ENCODE results near the gene RFX1. TPM values are rescaled to one million over a fixed set of nuclear protein-coding genes. Genes with fewer than 3 reads are reported as not detected.
"Not testable (repeated sequence)": the region's sequence is repeated elsewhere in the genome, so short reads cannot be mapped to it uniquely, and the experiment has no call there.

The RFX1 gene
- polyA plus RNA-seq, 1 donor (not counting 4 experiments of a cell fraction or from before 2014, with no cell fraction given) = 0.45 TPM

DNA sequence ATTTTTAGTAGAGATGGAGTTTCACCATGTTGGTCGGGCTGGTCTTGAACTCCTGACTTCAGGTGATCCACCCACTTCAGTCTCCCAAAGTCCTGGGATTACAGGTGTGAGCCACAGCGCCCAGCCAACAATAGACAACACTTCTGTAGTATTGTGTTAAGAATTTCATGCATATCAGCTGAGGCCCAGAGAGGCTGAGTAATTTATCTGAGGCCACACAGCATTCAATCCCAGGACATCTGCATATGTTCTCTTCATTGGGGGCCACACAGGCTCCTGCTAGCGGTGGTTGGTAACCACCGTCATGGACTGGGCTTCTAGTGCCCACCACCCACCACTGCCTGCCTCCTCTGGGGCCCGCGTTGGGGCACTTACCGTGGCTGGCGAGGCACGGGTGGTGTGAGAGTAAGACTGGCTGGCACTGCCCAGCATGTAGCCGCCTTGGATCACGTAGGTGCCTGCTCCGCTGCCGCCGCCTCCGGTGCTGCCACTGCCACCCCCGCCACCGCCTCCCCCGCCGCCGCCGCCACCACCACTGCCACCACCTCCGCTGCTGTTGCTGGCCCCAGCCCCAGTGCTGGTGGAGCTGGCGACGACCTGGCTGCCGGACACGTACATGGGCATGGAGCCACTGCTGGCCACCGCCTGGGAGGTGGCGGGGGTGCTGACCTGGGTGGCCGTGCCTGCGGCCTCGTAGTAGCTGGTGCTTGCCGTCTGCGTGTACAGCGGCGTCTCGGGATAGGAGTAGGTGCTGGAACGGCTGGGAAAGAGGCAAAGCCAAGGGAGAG lies 33.6 kb downstream of the RFX1 start:
- dilution Hi-C loops (cut with MboI; ENCODE audit: extremely low pct_ligation_motif_present, low sequenced_read_pairs) = no loop called here
- H3K4me3 ChIP-seq (ENCODE audit: control insufficient read depth in 2 of 3, extremely low read depth in 1 of 3, insufficient read depth in 2 of 3, low read depth in 1 of 3, low read length in 3 of 3) = no peak overlapping the region
- H3K79me2 ChIP-seq (ENCODE audit: control insufficient read depth, insufficient read depth, low read length) = no peaks in the 10 kb centered on the region
- no peaks in the 10 kb centered on the region for H3K27me3 ChIP-seq (ENCODE audit: control insufficient read depth, extremely low read depth, insufficient read depth, low read length)
- H3K9me3 ChIP-seq (ENCODE audit: control insufficient read depth, low read depth, low read length) = no peaks in the 10 kb centered on the region
- no peak overlapping the region for H2AFZ ChIP-seq (ENCODE audit: control insufficient read depth, low read length)
- FAIRE-seq (no peak), DNase-seq (ENCODE audit: low read depth, low spot score) (no peak)
- no peaks in the 10 kb centered on the region for H3K9me1 ChIP-seq (ENCODE audit: control insufficient read depth, extremely low read depth, insufficient read depth, low read length)
- H3K4me1 ChIP-seq (ENCODE audit: control insufficient read depth, extremely low read depth, insufficient read depth, low read length) = peaks cover 3% of the 10 kb centered on the region
- H4K20me1 ChIP-seq (ENCODE audit: control insufficient read depth, extremely low read depth, insufficient read depth, low read length) = no peaks in the 10 kb centered on the region
- no peak overlapping the region for H3K4me2 ChIP-seq (ENCODE audit: control insufficient read depth, extremely low read depth, insufficient read depth, low read depth, low read length)
- TF ChIP-seq, protein P1, sequence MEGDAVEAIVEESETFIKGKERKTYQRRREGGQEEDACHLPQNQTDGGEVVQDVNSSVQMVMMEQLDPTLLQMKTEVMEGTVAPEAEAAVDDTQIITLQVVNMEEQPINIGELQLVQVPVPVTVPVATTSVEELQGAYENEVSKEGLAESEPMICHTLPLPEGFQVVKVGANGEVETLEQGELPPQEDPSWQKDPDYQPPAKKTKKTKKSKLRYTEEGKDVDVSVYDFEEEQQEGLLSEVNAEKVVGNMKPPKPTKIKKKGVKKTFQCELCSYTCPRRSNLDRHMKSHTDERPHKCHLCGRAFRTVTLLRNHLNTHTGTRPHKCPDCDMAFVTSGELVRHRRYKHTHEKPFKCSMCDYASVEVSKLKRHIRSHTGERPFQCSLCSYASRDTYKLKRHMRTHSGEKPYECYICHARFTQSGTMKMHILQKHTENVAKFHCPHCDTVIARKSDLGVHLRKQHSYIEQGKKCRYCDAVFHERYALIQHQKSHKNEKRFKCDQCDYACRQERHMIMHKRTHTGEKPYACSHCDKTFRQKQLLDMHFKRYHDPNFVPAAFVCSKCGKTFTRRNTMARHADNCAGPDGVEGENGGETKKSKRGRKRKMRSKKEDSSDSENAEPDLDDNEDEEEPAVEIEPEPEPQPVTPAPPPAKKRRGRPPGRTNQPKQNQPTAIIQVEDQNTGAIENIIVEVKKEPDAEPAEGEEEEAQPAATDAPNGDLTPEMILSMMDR (optimal IDR thresholded peaks at IDR 0.05 in 1 of 3, IDR thresholded peaks at IDR 0.05 in 1 of 3, conservative IDR thresholded peaks at IDR 0.05 in 1 of 3; ENCODE audit: extremely low read depth in 1 of 3, insufficient read depth in 2 of 3, low read length in 3 of 3) = no peak
- TF ChIP-seq EZH2 (IDR thresholded peaks at IDR 0.05; ENCODE audit: low read length) = no peak
- peaks cover 8 to 9% of the 10 kb centered on the region in 2 experiments for H3K36me3 ChIP-seq (ENCODE audit: control insufficient read depth in 2 of 2, extremely low read depth in 1 of 2, insufficient read depth in 2 of 2, low read length in 2 of 2)
- H3K9ac ChIP-seq (ENCODE audit: control insufficient read depth, extremely low read depth, insufficient read depth, low read length) = no peak overlapping the region
- no peak overlapping the region for H3K27ac ChIP-seq (ENCODE audit: control insufficient read depth, insufficient read depth, low read length)

DNA sequence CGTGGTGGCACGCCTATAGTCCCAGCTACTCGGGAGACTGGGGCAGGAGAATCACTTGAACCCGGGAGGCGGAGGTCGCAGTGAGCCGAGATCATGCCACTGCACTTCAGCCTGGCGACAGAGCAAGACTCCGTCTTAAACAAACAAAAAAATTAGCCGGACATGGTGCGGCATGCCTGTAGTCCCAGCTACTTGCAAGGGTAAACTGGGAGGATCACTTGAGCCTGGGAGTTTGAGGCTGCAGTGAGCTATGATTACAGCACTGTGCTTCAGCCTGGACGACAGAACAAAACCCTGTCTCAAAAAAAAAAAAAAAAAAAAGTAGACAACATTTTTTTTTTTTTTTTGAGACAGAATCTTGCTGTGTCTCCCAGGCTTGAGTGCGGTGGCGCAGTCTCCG lies 34.3 kb downstream of the RFX1 start:
- H3K9me3 ChIP-seq (ENCODE audit: control insufficient read depth, low read depth, low read length) = not testable (repeated sequence)
- peaks cover 8 to 12% of the 10 kb centered on the region in 2 experiments for H3K36me3 ChIP-seq (ENCODE audit: control insufficient read depth in 2 of 2, extremely low read depth in 1 of 2, insufficient read depth in 2 of 2, low read length in 2 of 2)

More for the DNA sequence above, 34.3 kb downstream of the RFX1 start:
- H3K79me2 ChIP-seq (ENCODE audit: control insufficient read depth, insufficient read depth, low read length); dilution Hi-C loops (cut with MboI; ENCODE audit: extremely low pct_ligation_motif_present, low sequenced_read_pairs); H3K27me3 ChIP-seq (ENCODE audit: control insufficient read depth, extremely low read depth, insufficient read depth, low read length); H3K4me1 ChIP-seq (ENCODE audit: control insufficient read depth, extremely low read depth, insufficient read depth, low read length); H3K9ac ChIP-seq (ENCODE audit: control insufficient read depth, extremely low read depth, insufficient read depth, low read length); H4K20me1 ChIP-seq (ENCODE audit: control insufficient read depth, extremely low read depth, insufficient read depth, low read length); H3K27ac ChIP-seq (ENCODE audit: control insufficient read depth, insufficient read depth, low read length); H3K4me2 ChIP-seq (ENCODE audit: control insufficient read depth, extremely low read depth, insufficient read depth, low read depth, low read length); H3K4me3 ChIP-seq (ENCODE audit: control insufficient read depth in 2 of 3, extremely low read depth in 1 of 3, insufficient read depth in 2 of 3, low read depth in 1 of 3, low read length in 3 of 3); H3K9me1 ChIP-seq (ENCODE audit: control insufficient read depth, extremely low read depth, insufficient read depth, low read length); H2AFZ ChIP-seq (ENCODE audit: control insufficient read depth, low read length); FAIRE-seq; DNase-seq (ENCODE audit: low read depth, low spot score): not testable (repeated sequence)
